Loucy (cell line): ENCODE data around the gene XG.

ENCODE experiments used
- H2AFZ ChIP-seq: fragments of 200-600 bp; sonication (generic); 2 replicates; pipeline ENCODE4 v1.6.0; 2016; ENCODE audit warnings: antibody characterized with exemption, mild to moderate bottlenecking, low read length, moderate library complexity
- H3F3A ChIP-seq: fragments of 200-600 bp; 2 replicates; pipeline ENCODE4 v1.6.0; 2016; ENCODE audit warnings: antibody characterized with exemption, low read depth, mild to moderate bottlenecking
- H3K27me3 ChIP-seq: fragments of 200-600 bp; sonication (generic); 2 replicates; pipeline ENCODE4 v1.6.1; 2014; ENCODE audit warnings: low read length, mild to moderate bottlenecking; ENCODE audit not compliant: insufficient read depth, poor library complexity, severe bottlenecking
- H3K36me3 ChIP-seq: fragments of 200-600 bp; sonication (generic); 2 replicates; pipeline ENCODE4 v1.6.1; 2016; ENCODE audit warnings: low read length; ENCODE audit not compliant: insufficient read depth
- H3K4me1 ChIP-seq: fragments of 200-600 bp; sonication (generic); 2 replicates; pipeline ENCODE4 v1.5.1; 2014; ENCODE audit warnings: low read length, mild to moderate bottlenecking; ENCODE audit not compliant: insufficient read depth, poor library complexity, severe bottlenecking
- H3K4me2 ChIP-seq: fragments of 200-600 bp; sonication (generic); 2 replicates; pipeline ENCODE4 v1.6.0; 2014; ENCODE audit warnings: antibody characterized with exemption, low read length, low read depth, mild to moderate bottlenecking; ENCODE audit not compliant: poor library complexity, severe bottlenecking
- H3K4me3 ChIP-seq: fragments of 200-600 bp; sonication (generic); 2 replicates; pipeline ENCODE4 v1.5.1; 2014; ENCODE audit warnings: low read length, mild to moderate bottlenecking, mixed read lengths; ENCODE audit not compliant: poor library complexity, severe bottlenecking
- H3K79me2 ChIP-seq: fragments of 200-600 bp; sonication (generic); 2 replicates; pipeline ENCODE4 v1.6.1; 2014; ENCODE audit warnings: low read length; ENCODE audit not compliant: insufficient read depth
- H3K9ac ChIP-seq: fragments of 200-600 bp; sonication (generic); 2 replicates; pipeline ENCODE4 v1.6.0; 2014; ENCODE audit warnings: mild to moderate bottlenecking, low read depth, low read length, moderate library complexity; ENCODE audit not compliant: poor library complexity, severe bottlenecking
- H3K9me2 ChIP-seq: fragments of 200-600 bp; sonication (generic); replicated peaks from 2 replicates; pipeline ENCODE4 v1.6.1; 2016; ENCODE audit warnings: low read depth, low read length, mixed read lengths
- H3K9me3 ChIP-seq: fragments of 200-600 bp; sonication (generic); 2 replicates; pipeline ENCODE4 v1.6.1; 2014; ENCODE audit warnings: mild to moderate bottlenecking, antibody characterized with exemption, low read length, low read depth; ENCODE audit not compliant: insufficient read depth
- H4K20me1 ChIP-seq: fragments of 200-600 bp; sonication (generic); 2 replicates; pipeline ENCODE4 v1.6.0; 2014; ENCODE audit warnings: antibody characterized with exemption, low read length, mild to moderate bottlenecking; ENCODE audit not compliant: insufficient read depth, poor library complexity, severe bottlenecking
- CTCF ChIP-seq: fragments of 200-600 bp; sonication (generic); conservative IDR thresholded peaks from 2 replicates; pipeline ENCODE4 v1.5.1; 2014; ENCODE audit warnings: mild to moderate bottlenecking, antibody characterized with exemption, low read length
- EZH2phosphoT487 ChIP-seq: fragments of 200-600 bp; IDR thresholded peaks from 2 replicates; pipeline ENCODE4 v1.6.1; 2018; ENCODE audit warnings: antibody characterized with exemption, mild to moderate bottlenecking, moderate library complexity, borderline replicate concordance

XG gene

DNA sequence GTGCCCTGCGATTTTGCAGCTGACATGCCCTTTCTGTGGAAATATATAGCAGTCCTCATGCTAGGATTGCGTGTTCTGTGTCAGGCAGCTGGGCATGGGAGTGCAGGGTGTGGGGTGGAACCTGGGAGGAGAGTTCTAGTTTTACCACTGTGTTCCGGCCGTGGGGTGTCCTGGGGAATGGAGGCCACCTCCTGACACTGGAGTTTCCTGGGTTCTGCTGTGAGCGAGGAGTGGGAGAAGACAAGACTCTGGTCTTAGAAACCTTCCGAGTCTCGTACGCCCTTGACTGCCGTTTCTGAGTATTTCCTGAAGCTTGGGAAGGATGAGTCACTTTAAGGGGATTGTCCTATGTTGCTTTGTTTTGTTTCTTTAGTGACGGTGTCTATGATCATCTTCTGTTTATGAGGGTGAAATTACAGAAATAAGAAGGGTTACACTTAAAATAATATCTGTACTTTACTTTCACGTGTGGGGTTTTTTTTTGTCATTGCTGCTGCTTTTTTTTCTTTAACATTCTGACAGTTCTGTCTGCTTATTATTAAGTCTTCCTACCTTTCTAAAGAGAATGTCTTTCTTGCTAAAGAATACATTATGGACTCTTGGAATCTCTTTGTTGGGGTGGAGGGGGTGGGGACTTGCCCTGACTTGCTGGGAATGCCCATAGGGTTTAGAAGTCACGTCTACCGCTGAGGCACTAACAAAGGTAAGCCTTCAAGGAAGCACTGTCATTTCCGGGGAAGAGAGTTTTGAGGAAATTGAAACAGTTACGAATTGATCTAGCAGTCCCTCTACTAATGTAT is 41.6 kb upstream of the XG start:
- no peaks in the 10 kb centered on the region for H3K9me2 ChIP-seq
- H3K36me3 ChIP-seq, result peaks cover 32% of the 10 kb centered on the region; the same call in 1 of the 2 replicates
- TF ChIP-seq EZH2phosphoT487 (no peak), CTCF (no peak)
- H2AFZ ChIP-seq, result no peak overlapping the region
- peaks cover 8% of the 10 kb centered on the region; the same call in 1 of the 2 replicates for H3F3A ChIP-seq
- H3K9ac ChIP-seq, result no peak overlapping the region
- no peaks in the 10 kb centered on the region for H3K27me3 ChIP-seq
- peaks cover 40% of the 10 kb centered on the region for H3K4me1 ChIP-seq
- no peaks in the 10 kb centered on the region for H3K9me3 ChIP-seq
- H3K4me2 ChIP-seq, result peak overlapping the region; percentile 71
- H3K79me2 ChIP-seq, result peaks cover 81% of the 10 kb centered on the region
- H4K20me1 ChIP-seq, result peaks cover 16% of the 10 kb centered on the region
- H3K4me3 ChIP-seq, result no peak overlapping the region

DNA sequence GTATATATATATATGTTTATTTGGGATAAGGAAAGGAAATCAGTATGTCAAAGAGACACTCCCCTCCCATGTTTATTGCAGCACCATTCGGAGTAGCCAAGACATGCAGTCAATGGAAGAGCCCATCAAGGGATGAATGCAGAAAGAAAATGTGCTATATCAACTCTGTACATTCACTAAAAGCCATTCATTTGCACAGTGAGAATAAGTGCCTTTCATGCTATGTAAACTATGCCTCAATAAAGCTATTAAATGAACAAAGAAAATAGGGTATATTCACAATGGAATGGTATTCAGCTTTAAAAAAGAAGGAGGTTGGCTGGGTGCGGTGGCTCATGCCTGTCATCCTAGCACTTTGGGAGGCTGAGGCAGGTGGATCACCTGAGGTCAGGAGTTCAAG is 40.4 kb upstream of the XG start:
- Histone ChIP-seq H3F3A (peaks cover 8% of the 10 kb centered on the region; the same call in 1 of the 2 replicates), H3K4me1 (peaks cover 31% of the 10 kb centered on the region)

GRCh38 chrX:2712428-2712827 is 39.4 kb upstream of the XG start:
- peaks cover 24% of the 10 kb centered on the region for H3K4me1 ChIP-seq
- H3K27me3 ChIP-seq, result no peaks in the 10 kb centered on the region
- TF ChIP-seq CTCF, result no peak
- no peaks in the 10 kb centered on the region for H3K9me3 ChIP-seq
- H3K36me3 ChIP-seq, result peaks cover 39% of the 10 kb centered on the region; the same call in 1 of the 2 replicates
- no peak overlapping the region for H2AFZ ChIP-seq
- H4K20me1 ChIP-seq, result peaks cover 13% of the 10 kb centered on the region
- peaks cover 69% of the 10 kb centered on the region for H3K79me2 ChIP-seq
- H3K9ac ChIP-seq, result no peak overlapping the region
- peaks cover 2% of the 10 kb centered on the region; the same call in 1 of the 2 replicates for H3F3A ChIP-seq
- no peak overlapping the region for H3K4me2 ChIP-seq
- no peaks in the 10 kb centered on the region for H3K9me2 ChIP-seq
- H3K4me3 ChIP-seq, result no peak overlapping the region

More for the DNA sequence above, 40.4 kb upstream of the XG start:
- TF ChIP-seq EZH2phosphoT487 (no peak), CTCF (no peak)
- no peaks in the 10 kb centered on the region for H3K9me2 ChIP-seq
- no peak overlapping the region for H3K9ac ChIP-seq
- no peaks in the 10 kb centered on the region for H3K9me3 ChIP-seq
- H3K36me3 ChIP-seq, result peaks cover 35% of the 10 kb centered on the region; the same call in 1 of the 2 replicates
- H3K4me2 ChIP-seq, result no peak overlapping the region
- H3K4me3 ChIP-seq, result no peak overlapping the region
- no peaks in the 10 kb centered on the region for H3K27me3 ChIP-seq
- peaks cover 13% of the 10 kb centered on the region for H4K20me1 ChIP-seq
- peaks cover 70% of the 10 kb centered on the region for H3K79me2 ChIP-seq
- no peak overlapping the region for H2AFZ ChIP-seq
